AG09319 (cell line): ENCODE data around the gene C1orf116.

Experiments used
- DNase-seq: peaks from one replicate; pipeline ENCODE4 v3.0.0-alpha.2; 2010; ENCODE audit warnings: low read depth; ENCODE audit errors: extremely low read depth
- TF ChIP-seq, protein P1 (sequence below): IDR thresholded peaks from 2 replicates; pipeline ENCODE4 v1.5.1; 2011; ENCODE audit warnings: low read depth, mild to moderate bottlenecking, inconsistent platforms, low read length, moderate library complexity

Gene C1orf116

GRCh38 chr1:207035877-207036551 lies 3.5 kb upstream of the C1orf116 start:
- TF ChIP-seq, protein P1, sequence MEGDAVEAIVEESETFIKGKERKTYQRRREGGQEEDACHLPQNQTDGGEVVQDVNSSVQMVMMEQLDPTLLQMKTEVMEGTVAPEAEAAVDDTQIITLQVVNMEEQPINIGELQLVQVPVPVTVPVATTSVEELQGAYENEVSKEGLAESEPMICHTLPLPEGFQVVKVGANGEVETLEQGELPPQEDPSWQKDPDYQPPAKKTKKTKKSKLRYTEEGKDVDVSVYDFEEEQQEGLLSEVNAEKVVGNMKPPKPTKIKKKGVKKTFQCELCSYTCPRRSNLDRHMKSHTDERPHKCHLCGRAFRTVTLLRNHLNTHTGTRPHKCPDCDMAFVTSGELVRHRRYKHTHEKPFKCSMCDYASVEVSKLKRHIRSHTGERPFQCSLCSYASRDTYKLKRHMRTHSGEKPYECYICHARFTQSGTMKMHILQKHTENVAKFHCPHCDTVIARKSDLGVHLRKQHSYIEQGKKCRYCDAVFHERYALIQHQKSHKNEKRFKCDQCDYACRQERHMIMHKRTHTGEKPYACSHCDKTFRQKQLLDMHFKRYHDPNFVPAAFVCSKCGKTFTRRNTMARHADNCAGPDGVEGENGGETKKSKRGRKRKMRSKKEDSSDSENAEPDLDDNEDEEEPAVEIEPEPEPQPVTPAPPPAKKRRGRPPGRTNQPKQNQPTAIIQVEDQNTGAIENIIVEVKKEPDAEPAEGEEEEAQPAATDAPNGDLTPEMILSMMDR = no peak
- DNase-seq = no peak

DNA sequence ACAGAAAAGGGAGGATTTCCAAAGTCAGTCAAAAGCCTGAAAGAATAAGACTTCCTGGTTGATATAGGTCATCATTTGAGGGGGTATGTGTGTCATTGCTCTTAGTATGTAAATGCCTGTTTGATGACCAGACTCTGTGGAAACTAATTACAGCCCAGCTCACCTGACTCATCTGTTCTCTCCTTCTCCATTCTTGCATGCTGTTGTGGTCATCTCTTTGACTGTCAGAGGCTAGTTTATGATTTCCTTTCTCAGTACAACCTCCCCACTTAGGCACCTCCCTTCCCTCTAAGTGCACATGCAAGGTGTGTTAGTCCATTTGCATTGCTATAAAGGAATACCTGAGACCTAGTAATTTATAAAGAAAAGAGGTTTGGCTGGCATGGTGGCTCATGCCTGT lies 2.4 kb upstream of the C1orf116 start:
- TF ChIP-seq, protein P1 = no peak
- DNase-seq = no peak

- no peak for DNase-seq
- TF ChIP-seq, protein P1 = no peak
Observed at GRCh38 chr1:207034208-207034607, 1.7 kb upstream of the C1orf116 start.

DNA sequence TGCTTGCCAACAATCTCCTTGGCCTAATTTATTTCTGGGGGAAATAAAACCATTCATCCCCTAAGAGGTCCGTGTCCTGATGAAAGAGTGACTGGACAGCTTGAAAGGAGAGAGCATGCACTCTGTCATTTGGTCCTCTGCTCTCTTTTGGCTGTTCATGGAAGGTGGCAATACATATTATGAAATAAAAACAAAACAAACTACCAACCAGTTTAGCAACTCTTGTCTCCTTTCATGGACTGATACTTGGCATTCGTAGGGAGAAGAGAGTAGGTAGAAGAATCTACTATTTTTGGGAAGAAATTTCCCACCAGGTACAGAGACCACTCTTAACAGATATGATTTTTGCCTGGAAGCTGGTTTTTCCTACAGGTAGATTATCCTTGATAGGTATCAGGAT lies 746 bp upstream of the C1orf116 start:
- TF ChIP-seq, protein P1 = no peak
- DNase-seq = no peak

DNA sequence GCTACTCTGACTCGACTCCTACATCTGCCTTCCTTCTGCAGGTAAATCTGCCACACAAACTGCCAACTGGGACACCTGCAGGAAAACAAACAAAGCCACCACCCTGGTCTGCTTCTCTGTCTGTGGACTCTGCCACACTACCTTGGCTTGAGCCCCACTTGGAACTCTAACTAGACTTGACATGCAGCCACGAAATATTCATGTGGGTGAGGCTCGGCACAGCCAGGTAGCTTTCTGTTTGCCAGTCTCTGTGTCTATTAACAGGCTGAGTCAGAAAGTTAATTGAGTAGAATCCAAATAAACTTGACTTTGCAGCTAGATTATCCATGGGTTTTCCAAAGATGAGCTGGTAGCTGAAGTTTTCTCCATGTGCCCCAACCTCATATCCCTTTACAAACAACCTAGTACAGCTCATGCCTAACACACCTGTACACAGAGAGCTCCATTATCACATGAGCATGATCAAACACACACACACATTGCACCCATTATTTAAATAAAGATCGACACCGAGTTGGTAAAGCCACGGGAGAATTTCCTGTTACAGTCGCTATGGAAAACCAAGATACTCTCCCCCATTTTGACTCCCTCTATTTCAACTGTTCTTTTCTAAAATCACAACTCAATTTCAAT lies 808 bp downstream of the C1orf116 start:
- TF ChIP-seq, protein P1 = no peak
- no peak for DNase-seq

DNA sequence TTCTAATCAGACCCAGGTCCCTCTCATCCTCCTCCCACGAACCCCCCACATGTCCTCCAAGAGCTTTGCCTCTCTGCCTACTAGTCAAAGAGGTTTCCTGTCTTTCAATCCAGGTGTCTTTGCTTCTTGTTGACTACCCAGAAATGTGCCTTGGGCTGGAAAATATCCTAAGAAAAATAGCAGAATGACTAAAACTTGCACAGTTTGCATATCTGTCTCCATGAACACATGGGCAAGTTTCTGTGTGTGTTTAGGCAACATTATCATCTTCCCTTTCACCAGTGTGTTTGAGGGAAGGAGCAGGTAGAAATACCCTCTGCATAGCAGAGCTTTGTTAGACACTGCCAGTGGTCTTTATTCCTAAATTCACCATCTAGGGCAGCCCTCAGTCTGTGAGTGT lies 1.5 kb downstream of the C1orf116 start:
- TF ChIP-seq, protein P1 = no peak
- no peak for DNase-seq

- TF ChIP-seq, protein P1 = no peak
- DNase-seq = no peak
Observed at GRCh38 chr1:207030522-207031009, 2.0 kb downstream of the C1orf116 start.
